Measurements from ENCODE around the gene CYCS.

Gene CYCS

DNA sequence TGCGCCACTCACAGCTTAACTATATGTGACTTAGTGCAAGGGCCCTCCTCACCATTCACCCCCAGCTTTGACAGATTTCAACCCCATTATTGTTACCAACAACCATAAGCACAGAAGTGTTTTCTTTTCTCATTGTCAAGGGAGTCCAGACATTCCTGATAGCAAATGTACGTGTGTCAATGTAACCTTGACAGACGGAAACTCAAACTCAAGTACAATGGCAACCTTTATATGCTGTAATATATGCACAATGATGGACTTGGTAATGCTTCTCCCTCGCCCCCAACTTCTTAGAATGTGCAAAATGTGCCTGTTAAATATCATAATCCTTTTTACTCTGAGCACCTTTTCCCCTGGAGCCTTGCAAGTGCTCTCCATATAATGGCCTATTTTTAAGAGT lies 34.7 kb downstream of the CYCS start:
- TF ChIP-seq, protein P1, sequence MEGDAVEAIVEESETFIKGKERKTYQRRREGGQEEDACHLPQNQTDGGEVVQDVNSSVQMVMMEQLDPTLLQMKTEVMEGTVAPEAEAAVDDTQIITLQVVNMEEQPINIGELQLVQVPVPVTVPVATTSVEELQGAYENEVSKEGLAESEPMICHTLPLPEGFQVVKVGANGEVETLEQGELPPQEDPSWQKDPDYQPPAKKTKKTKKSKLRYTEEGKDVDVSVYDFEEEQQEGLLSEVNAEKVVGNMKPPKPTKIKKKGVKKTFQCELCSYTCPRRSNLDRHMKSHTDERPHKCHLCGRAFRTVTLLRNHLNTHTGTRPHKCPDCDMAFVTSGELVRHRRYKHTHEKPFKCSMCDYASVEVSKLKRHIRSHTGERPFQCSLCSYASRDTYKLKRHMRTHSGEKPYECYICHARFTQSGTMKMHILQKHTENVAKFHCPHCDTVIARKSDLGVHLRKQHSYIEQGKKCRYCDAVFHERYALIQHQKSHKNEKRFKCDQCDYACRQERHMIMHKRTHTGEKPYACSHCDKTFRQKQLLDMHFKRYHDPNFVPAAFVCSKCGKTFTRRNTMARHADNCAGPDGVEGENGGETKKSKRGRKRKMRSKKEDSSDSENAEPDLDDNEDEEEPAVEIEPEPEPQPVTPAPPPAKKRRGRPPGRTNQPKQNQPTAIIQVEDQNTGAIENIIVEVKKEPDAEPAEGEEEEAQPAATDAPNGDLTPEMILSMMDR (IDR thresholded peaks at IDR 0.05; ENCODE audit: low read length), result no peak
- no peak for TF ChIP-seq EZH2 (IDR thresholded peaks at IDR 0.05; ENCODE audit: borderline replicate concordance, low read length)
- no peaks in the 10 kb centered on the region for H3K9me2 ChIP-seq (ENCODE audit: low read depth, low read length)
- H3K9ac ChIP-seq (ENCODE audit: low read length), result no peak overlapping the region
- no peak overlapping the region for H3K27ac ChIP-seq (ENCODE audit: low read depth, low read length, poor library complexity, severe bottlenecking)
- H3K36me3 ChIP-seq (ENCODE audit: insufficient read depth, low read length), result no peaks in the 10 kb centered on the region
- H3K4me2 ChIP-seq (ENCODE audit: low read length), result no peak overlapping the region
- no peaks in the 10 kb centered on the region for H3K27me3 ChIP-seq (ENCODE audit: insufficient read depth, low read length)
- no peaks in the 10 kb centered on the region for H3F3A ChIP-seq (ENCODE audit: insufficient read depth, low read length)
- no peaks in the 10 kb centered on the region for H3K79me2 ChIP-seq (ENCODE audit: insufficient read depth, low read length)
- H2AFZ ChIP-seq (ENCODE audit: low read length), result no peak overlapping the region
- peaks cover 63% of the 10 kb centered on the region for H3K4me1 ChIP-seq (ENCODE audit: insufficient read depth, low read length, severe bottlenecking)
- H3K9me3 ChIP-seq (ENCODE audit: low read length), result peaks cover 2% of the 10 kb centered on the region; the same call in 1 of the 2 replicates
- H3K4me3 ChIP-seq (ENCODE audit: low read depth, low read length, poor library complexity, severe bottlenecking), result no peak overlapping the region
- no peaks in the 10 kb centered on the region for H4K20me1 ChIP-seq (ENCODE audit: insufficient read depth, low read length)

DNA sequence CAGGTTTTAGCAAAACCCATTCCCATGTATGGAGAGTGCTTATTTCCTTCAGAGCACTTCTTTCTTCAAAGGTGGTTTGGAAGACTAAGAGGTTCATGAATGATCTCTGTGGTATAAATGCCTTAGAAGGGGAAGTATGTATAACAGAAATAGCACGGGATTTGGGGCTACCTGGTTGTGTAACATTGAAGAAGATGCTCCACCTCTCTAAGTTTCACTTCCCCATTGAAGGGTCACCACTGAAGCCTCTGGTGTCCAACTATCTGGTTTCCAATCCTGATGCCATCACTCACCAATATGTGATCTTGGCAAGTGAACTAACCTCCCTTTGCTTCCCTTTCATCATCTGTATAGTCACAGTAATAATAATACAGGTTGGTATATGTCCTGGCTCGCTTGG lies 37.2 kb downstream of the CYCS start:
- H3K4me2 ChIP-seq (ENCODE audit: low read length), result no peak overlapping the region; the same call in 1 of the 2 replicates
- TF ChIP-seq, protein P1 (IDR thresholded peaks at IDR 0.05; ENCODE audit: low read length), result no peak
- TF ChIP-seq EZH2 (IDR thresholded peaks at IDR 0.05; ENCODE audit: borderline replicate concordance, low read length), result no peak
- H3F3A ChIP-seq (ENCODE audit: insufficient read depth, low read length), result no peaks in the 10 kb centered on the region
- H3K27ac ChIP-seq (ENCODE audit: low read depth, low read length, poor library complexity, severe bottlenecking), result no peak overlapping the region
- peaks cover 5% of the 10 kb centered on the region; the same call in 1 of the 2 replicates for H3K9me3 ChIP-seq (ENCODE audit: low read length)
- peaks cover 41% of the 10 kb centered on the region for H3K4me1 ChIP-seq (ENCODE audit: insufficient read depth, low read length, severe bottlenecking)
- no peak overlapping the region for H2AFZ ChIP-seq (ENCODE audit: low read length)
- no peaks in the 10 kb centered on the region for H3K27me3 ChIP-seq (ENCODE audit: insufficient read depth, low read length)
- H3K9ac ChIP-seq (ENCODE audit: low read length), result no peak overlapping the region
- no peaks in the 10 kb centered on the region for H3K9me2 ChIP-seq (ENCODE audit: low read depth, low read length)
- H3K79me2 ChIP-seq (ENCODE audit: insufficient read depth, low read length), result no peaks in the 10 kb centered on the region
- H3K4me3 ChIP-seq (ENCODE audit: low read depth, low read length, poor library complexity, severe bottlenecking), result no peak overlapping the region
- H4K20me1 ChIP-seq (ENCODE audit: insufficient read depth, low read length), result no peaks in the 10 kb centered on the region
- H3K36me3 ChIP-seq (ENCODE audit: insufficient read depth, low read length), result no peaks in the 10 kb centered on the region

DNA sequence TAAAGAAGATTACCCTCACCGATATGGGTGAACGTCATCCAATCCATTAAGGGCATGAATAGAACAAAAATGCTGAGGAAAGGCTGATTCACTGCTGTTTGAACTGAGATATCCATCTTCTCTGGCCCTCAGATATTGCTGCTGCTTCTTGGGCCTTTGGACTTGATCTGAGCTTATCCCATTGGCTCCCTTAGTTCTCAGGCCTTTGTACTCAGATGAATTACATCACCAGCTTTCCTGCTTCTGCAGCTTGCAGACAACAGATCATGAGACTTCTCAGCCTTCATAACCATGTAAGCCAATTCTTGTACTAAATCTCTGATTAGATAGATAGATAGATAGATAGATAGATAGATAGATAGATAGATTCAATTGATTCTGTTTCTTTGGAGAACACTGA lies 40.2 kb downstream of the CYCS start:
- Histone ChIP-seq H3K36me3 (ENCODE audit: insufficient read depth, low read length) (no peaks in the 10 kb centered on the region), H3K4me3 (ENCODE audit: low read depth, low read length, poor library complexity, severe bottlenecking) (no peak overlapping the region), H3K4me2 (ENCODE audit: low read length) (no peak overlapping the region), H3K27ac (ENCODE audit: low read depth, low read length, poor library complexity, severe bottlenecking) (no peak overlapping the region), H3K79me2 (ENCODE audit: insufficient read depth, low read length) (no peaks in the 10 kb centered on the region), H3K4me1 (ENCODE audit: insufficient read depth, low read length, severe bottlenecking) (peaks cover 14% of the 10 kb centered on the region), H4K20me1 (ENCODE audit: insufficient read depth, low read length) (no peaks in the 10 kb centered on the region), H3K9me3 (ENCODE audit: low read length) (peaks cover 5% of the 10 kb centered on the region; the same call in 1 of the 2 replicates), H3F3A (ENCODE audit: insufficient read depth, low read length) (no peaks in the 10 kb centered on the region), H3K27me3 (ENCODE audit: insufficient read depth, low read length) (no peaks in the 10 kb centered on the region), H3K9me2 (ENCODE audit: low read depth, low read length) (no peaks in the 10 kb centered on the region), H3K9ac (ENCODE audit: low read length) (no peak overlapping the region), H2AFZ (ENCODE audit: low read length) (no peak overlapping the region)
- TF ChIP-seq, protein P1 (IDR thresholded peaks at IDR 0.05; ENCODE audit: low read length), result no peak
- TF ChIP-seq EZH2 (IDR thresholded peaks at IDR 0.05; ENCODE audit: borderline replicate concordance, low read length), result no peak
